NCI-H524 treated with DMSO at 0.1 percent for 48 hours (cell line): ENCODE data around the gene SLC22A13.
"Not testable (repeated sequence)": the region's sequence is repeated elsewhere in the genome, so short reads cannot be mapped to it uniquely, and the experiment has no call there.

Experiments
- DNase-seq: peaks from one replicate; lab custom pipeline; 2025; lab: John Stamatoyannopoulos, UW

The SLC22A13 gene

DNA sequence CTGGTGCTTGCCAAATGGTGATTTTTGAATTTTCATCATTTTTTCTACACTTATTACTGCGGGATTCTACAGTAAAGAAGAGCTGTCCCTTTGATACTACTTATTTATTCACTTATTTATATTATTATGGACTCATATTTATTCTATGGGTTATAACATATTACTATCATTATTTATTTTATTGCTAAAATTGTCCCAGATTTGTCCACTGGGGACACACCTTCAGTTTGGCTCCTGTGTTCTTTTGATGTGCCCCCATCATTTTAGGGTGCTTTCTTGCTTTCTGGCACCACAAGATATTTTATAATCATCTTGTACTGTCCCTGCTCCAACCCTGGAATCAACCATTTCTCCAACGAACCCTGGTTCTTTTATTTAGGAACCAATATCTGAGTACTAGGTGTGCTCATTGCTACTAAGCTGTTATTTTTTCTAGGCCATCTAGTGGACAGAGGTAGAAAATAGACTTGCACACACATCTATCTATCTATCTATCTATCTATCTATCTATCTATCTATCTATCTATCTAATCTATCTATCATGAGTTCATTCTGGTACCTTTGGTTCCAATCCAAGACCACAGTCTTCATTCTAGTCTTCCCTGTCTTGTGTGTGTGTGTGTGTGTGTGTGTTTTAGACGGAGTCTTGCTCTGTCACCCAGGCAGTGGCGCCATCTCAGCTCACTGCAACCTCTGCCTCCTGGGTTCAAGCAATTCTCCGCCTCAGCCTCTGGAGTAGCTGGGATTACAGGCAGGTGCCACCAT is 32.5 kb downstream of the SLC22A13 start:
- DNase-seq: no peak

DNA sequence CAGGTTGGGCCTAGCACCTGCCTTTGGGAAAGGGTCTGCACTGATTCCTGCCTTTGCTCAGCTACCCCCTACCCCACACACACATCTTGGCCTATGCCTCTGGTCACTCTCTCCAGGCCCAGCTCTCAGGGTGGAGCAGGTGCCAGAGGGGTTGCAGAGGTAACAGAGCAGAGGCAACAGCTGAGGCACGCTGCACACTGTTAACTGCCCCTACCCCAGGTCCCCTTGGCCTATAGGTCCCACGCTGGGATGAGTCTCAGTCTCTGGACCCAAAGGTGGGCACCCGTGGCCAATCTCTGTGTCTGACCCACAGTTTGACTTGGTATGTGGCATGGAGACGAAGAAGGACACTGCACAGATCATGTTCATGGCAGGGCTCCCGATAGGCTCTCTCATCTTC is 41.3 kb downstream of the SLC22A13 start:
- DNase-seq: no peak

DNA sequence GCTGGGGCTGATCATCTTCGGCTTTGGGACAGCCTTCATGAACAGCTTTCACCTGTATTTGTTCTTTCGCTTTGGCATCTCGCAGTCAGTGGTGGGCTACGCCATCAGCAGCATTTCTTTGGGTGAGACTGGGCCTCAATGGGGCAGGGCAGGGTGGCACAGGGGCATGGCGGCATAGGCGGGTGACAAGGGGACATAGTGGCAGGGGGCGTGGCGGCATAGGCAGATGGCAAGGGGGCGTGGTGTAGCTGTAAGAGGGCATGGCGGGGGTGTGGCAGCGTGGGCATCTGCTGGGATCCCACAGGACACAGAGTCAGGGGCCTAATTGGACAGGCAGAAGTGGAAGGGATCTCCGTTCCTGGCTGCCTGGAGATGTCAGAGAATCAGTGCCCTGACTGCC is 42.0 kb downstream of the SLC22A13 start:
- DNase-seq: no peak

DNA sequence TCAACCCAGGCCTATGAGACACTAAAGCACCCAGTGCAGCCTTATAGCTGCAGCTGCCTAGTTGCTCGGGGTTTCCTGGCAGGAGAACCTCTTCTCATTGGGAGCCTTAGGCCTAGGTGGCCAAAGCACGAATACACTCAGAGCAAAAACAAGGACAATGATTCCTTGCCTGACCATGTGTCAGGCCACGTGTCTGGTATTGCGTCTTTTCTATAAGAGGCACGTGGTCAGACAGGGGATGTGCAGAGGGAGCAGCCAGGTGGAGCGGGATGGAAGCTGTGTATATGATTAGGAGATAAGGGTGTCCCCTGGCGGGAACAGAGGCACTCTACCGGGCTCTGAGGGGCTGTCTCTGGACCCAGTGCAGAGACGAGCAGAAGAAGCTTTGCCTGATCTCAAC is 42.8 kb downstream of the SLC22A13 start:
- no peak for DNase-seq

- DNase-seq: no peak
Measured at GRCh38 chr3:38311476-38311875, 45.9 kb downstream of the SLC22A13 start.

- no peak for DNase-seq
Measured at GRCh38 chr3:38311941-38312340, 46.3 kb downstream of the SLC22A13 start.

DNA sequence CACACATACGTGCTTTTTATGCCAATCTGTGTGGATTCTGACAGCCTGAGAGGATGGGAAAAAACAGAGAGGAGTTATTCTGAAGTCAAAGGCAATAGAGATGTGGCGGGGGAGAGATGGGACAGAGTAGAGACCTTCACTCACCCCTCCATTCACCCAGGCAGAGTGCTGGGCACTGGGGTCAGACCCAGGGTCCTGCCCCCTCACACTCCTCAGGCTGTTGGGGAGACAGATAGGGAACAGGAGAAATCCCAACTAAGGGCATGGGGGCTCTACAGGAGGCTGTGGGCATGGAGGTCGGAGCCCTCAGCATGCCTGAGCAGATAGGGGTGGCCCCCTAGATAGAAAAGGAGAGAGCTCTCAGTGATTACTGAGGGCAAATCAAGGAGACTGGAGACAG is 46.7 kb downstream of the SLC22A13 start:
- DNase-seq: no peak

- no peak for DNase-seq
Measured at GRCh38 chr3:38313263-38313662, 47.7 kb downstream of the SLC22A13 start.

DNA sequence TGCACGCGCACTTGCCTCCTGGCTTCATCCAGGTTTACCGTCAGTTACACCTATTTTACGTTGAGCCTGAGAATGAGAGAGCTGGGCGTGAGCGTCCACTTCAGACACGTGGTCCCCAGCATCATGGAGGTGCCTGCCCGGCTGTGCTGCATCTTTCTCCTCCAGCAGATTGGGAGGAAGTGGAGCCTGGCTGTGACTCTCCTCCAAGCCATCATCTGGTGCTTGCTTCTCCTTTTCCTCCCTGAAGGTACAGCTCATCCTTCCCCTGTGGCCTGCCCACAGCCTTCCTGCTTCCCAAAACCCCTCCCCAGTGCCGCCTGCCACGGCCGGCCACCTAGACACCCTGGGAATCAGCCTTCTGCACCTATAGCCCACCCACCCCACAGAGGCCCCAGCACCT is 48.1 kb downstream of the SLC22A13 start:
- no peak for DNase-seq

DNA sequence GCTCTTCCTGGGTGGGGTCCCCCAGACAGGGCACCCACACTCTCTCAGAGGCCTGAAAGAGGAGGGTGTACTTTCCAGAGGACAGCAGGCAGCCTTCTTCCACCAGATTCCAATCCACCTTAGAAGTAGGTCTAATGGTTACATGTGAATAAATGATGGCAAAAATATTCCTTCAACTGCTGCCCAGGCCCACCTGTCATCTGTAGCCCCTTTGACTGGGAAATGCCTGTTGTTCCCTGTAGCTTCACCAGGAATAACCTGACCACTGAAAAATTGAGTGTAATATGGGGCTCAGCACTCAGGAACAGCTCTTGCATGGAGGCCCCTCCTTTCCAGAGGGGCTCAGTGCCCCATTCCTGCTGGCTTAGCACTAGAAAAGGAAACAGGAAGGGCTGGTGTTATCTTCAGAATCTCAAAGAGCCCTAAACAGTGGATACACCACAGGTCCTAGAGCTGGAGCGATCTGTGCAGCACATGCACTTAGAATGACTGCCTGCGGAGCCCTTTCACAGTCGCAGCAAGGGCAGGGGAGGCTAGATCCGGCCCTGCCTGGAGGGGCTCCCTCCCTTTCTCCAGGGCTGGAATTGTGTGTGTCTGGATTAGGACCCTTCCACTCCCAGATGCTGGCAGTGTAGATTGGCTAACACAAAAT is 48.6 kb downstream of the SLC22A13 start:
- DNase-seq: no peak

DNA sequence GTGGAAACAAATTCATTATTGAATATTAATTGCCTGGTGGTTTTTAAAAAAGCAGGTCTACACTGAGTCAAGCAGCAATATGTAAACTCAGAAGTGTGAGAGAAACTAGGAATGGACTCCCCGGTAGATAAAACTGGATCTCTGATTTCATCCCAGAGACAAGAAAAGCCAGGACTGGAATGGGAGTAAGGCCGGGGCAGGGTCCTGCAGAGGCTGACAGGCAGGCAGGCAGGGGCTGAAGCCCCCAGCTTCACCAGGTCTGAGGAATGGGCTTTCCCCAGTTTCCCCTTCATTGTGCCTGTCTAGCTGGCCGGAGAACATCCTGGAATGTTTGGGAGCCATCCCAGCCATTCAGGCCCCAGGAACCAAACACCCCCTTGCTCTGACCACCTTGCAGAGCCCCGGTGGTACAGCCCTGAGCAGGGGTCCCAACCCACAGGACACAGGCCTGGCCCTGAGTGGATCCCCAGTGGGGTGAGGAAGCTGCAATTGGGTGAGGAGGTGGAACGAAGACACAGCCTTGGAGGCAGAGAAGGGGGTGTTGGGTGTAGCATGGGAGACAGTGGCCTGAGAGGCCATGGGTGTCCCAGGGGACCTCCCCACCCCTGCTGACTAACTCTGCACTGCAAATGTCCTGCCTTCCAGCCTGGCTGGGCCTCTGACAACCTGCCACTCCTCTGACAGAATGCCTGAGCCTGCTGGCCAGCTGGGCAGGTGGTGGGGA is 49.3 kb downstream of the SLC22A13 start:
- DNase-seq: no peak

GRCh38 chr3:38315488-38316230 is 50.0 kb downstream of the SLC22A13 start:
- DNase-seq: no peak

DNA sequence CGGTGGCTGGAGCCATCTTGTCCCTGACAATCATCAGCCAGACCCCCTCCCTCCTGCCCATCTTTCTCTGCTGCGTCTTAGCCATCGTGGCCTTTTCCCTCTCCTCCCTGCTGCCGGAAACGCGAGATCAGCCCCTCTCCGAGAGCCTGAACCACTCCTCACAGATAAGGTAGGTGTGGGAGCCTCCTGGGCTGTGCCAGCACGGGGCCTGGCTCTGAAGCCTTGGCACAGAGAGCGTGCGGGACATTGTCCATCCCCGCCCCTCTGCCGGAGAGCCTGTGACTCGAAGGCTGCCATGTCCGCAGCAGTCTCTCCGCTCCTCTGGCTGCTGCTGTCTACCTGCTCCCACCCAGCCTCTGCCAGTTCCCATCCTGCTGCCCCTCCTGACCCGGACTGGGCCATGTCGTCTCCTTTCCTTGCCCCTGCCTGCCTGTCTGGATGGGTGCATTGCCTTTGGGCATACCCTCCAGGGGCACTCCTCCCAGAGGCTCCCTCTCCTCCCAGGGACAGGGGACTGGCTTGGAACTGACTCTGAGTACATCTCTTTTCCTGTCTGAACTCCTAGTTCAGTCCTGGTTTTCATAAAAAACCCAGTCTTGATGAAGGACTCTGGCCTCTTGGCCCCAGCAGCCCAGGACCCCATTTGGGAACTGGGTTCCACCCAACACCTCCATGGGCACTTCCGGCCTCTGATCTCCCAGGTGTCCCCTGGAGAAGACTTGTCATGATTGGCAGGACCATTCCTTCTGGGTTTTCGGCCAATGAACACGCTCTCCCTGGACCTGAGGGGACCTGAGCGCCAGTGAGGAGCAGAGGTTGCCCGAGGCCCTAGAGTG is 51.0 kb downstream of the SLC22A13 start:
- DNase-seq: no peak

DNA sequence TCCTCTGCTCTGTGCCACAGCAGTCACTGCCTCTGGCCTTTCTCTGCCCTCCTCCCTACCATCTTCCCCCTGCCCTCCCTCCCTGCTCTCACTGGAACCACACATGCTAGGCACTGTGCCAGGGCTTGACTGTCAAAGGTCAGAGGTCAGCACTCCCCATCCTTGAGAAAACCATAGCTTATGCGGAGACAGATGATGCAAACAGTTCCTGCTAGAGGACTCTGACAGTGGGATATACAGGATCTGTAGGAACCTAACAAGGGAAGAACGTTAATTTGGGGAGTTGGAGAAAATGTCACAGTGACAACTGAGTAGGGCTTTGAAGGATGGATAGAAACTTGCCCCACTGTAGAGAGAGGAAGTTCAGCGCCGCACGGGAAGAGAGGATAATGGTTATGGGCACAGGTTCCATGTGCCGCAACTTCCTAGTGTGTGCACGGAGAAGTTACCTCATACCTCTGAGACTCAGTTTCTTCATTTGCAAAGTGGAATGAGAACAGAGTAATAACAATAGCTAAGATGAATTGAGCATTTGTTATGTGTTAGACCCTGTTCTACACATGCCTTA is 51.7 kb downstream of the SLC22A13 start:
- no peak for DNase-seq

DNA sequence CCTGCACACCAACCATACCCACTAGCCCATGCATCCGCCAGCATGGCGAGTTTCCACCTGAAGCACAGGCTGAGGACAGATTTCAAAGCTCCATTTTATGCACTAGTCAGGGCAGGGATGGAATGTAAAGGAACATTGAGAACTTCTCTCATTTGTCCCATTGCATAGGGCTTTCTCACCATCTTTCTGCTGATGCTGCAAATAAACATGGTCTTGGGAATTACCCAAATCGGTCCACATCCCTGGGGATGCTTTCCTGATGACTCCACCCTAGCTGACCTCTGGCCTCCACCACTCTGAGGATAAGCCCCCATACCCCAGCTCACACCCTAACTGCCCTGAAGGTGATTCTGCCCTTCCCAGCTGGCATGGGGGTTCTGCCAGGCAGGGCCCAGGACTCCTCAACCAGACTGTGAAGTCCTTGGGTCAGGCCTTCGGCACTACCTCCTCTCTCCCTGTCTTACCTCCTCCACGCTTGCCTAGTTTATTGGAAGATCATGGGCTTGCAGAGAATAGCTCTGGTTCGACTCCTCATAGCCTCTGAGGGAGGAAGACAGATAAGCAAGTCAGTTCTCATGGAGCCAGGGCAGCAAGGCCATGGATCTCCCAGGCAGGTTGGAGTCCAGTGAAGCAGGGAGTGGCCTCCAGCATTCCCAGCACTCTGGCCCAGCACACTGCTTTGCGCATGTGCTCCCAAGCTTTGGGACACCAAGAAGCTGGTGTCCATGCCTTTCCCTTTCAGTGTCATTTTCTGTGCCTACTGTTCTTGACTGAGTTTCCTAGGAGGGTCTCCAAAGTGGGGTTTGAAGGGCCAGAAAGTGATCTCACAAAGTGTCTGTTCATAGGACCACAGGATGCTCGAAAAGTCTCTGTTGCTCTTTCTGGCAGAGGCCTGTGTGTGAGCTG is 53.4 kb downstream of the SLC22A13 start:
- DNase-seq: no peak

DNA sequence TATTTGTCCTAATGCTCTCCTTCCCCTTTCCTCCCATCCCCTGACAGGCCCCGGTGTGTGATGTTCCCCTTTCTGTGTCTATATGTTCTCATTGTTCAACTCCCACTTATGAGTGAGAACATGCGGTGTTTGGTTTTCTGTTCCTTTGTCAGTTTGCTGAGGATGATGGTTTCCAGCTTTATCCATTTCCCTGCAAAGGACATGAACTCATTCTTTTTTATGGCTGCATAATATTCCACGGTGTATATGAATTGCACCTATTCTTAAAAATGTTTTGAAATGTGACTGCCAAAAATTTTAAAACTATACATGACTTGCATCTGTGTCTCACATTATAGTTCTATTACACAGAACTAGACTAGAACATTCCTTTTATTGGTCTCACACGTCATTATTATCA is 55.0 kb downstream of the SLC22A13 start:
- not testable (repeated sequence) for DNase-seq

DNA sequence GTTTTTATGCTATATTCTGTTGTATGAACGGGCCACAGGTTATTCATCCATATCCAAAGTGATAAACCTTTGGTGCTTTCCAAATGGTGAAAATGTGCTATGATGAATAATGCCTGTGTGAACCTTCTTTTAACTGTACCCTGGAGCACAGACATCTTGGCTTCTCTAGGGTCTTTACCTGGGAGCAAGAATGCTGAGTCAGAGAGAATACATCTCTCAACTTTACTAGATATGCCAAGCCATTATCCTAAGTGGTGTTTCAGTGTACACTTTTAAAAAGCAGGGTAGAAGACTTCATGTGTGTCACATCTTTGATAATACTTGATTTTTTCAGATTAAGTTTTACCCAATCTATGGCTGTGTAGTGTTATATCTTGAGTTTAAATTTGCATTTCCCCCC is 57.4 kb downstream of the SLC22A13 start:
- no peak for DNase-seq

DNA sequence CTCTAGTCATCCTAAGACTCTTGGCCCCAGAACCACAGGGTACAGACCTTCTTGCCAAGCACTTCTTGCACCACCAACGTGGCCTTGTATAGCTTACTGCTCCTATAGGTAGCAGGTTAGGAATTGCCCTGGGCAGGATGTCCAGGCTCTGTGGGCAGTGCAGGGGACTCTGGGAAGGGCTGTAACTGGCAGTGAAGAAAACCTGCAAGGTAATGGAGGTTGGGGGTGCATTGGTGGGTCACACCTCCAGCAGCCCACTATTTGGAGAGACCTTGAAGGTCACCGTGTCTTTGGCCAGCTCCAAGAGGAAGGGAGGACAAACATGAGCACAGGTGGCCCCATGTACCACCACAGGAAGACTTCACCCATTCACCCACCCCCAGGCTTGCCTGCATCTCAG is 59.6 kb downstream of the SLC22A13 start:
- DNase-seq: no peak

GRCh38 chr3:38327335-38328009 is 61.9 kb downstream of the SLC22A13 start:
- DNase-seq: no peak
